Neural cell (in vitro differentiated cells): ENCODE measurements around the gene CIZ1.
A peak's percentile ranks its signal among the peaks of the same experiment; 100 is the strongest.

Experiments used
- EP300 ChIP-seq: fragments of 450-650 bp; conservative IDR thresholded peaks from 2 replicates; pipeline ENCODE4 v1.6.1; 2014; ENCODE audit warnings: antibody characterized with exemption, mild to moderate bottlenecking, moderate library complexity; ENCODE audit not compliant: poor library complexity, severe bottlenecking
- EZH2 ChIP-seq: fragments of 200-600, 300-800 bp; shearing (Covaris generic), sonication (generic); IDR thresholded peaks from 2 replicates; pipeline ENCODE4 v1.6.1; 2014; ENCODE audit warnings: antibody characterized with exemption, low read length, borderline replicate concordance, mild to moderate bottlenecking; ENCODE audit not compliant: insufficient read depth, poor library complexity, severe bottlenecking
- SMC3 ChIP-seq: fragments of 450-650 bp; conservative IDR thresholded peaks from 2 replicates; pipeline ENCODE4 v1.6.1; 2014; ENCODE audit warnings: antibody characterized with exemption, mild to moderate bottlenecking, moderate library complexity; ENCODE audit not compliant: poor library complexity
- TF ChIP-seq, protein P1 (sequence below): fragments of 450-650 bp; IDR thresholded peaks from 2 replicates; pipeline ENCODE4 v1.5.1; 2014; ENCODE audit warnings: antibody characterized with exemption, mild to moderate bottlenecking, moderate library complexity; ENCODE audit not compliant: poor library complexity, severe bottlenecking

GRCh38 chr9:128203024-128203706 lies 11.8 kb upstream of the CIZ1 start, which contains the start of gene DNM1:
- TF ChIP-seq SMC3 (peak; percentile 60), EZH2 (no peak), EP300 (peak; percentile 39)
- TF ChIP-seq, protein P1, sequence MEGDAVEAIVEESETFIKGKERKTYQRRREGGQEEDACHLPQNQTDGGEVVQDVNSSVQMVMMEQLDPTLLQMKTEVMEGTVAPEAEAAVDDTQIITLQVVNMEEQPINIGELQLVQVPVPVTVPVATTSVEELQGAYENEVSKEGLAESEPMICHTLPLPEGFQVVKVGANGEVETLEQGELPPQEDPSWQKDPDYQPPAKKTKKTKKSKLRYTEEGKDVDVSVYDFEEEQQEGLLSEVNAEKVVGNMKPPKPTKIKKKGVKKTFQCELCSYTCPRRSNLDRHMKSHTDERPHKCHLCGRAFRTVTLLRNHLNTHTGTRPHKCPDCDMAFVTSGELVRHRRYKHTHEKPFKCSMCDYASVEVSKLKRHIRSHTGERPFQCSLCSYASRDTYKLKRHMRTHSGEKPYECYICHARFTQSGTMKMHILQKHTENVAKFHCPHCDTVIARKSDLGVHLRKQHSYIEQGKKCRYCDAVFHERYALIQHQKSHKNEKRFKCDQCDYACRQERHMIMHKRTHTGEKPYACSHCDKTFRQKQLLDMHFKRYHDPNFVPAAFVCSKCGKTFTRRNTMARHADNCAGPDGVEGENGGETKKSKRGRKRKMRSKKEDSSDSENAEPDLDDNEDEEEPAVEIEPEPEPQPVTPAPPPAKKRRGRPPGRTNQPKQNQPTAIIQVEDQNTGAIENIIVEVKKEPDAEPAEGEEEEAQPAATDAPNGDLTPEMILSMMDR, result peak; percentile 99
